Measurements from ENCODE around the gene PLEKHB1. TPM values are rescaled to one million over a fixed set of nuclear protein-coding genes. Genes with fewer than 3 reads are reported as not detected.

PLEKHB1 gene
- total RNA-seq, 1 experiment from 2014 or later: 37.1 TPM

GRCh38 chr11:73710964-73711363, 64.6 kb downstream of the PLEKHB1 start:
- H3T11ph ChIP-seq (ENCODE audit: low read length): no peak overlapping the region
- no peak overlapping the region for H3K18ac ChIP-seq (ENCODE audit: insufficient read length, low read depth, low read length)
- H4K8ac ChIP-seq (replicated peaks; ENCODE audit: insufficient read length, low read depth, low read length): no peak overlapping the region
- H3K14ac ChIP-seq (ENCODE audit: insufficient read depth, low read length): no peak overlapping the region
- DNase-seq: no peak
- H3K27me3 ChIP-seq (ENCODE audit: insufficient read depth, low read length): no peaks in the 10 kb centered on the region
- no peaks in the 10 kb centered on the region for H3K4me1 Mint-ChIP-seq
- H2BK15ac ChIP-seq (ENCODE audit: low read depth, low read length): no peak overlapping the region
- no peak overlapping the region for H2BK12ac ChIP-seq (ENCODE audit: insufficient read length, low read depth, low read length)
- no peaks in the 10 kb centered on the region for H3K23me2 ChIP-seq (ENCODE audit: insufficient read length, low read depth, low read length, poor library complexity, severe bottlenecking)
- H3K79me2 ChIP-seq (ENCODE audit: insufficient read depth, low read length): no peaks in the 10 kb centered on the region
- H2AK5ac ChIP-seq (ENCODE audit: insufficient read length, low read length): no peak overlapping the region
- no peak overlapping the region for H3K56ac ChIP-seq (ENCODE audit: insufficient read length, low read depth, low read length)
- no peak for TF ChIP-seq CTCF (conservative IDR thresholded peaks at IDR 0.05)
- no peak overlapping the region for H3K9ac ChIP-seq (ENCODE audit: extremely low read depth, insufficient read length, low read length)
- no peak overlapping the region for H4K5ac ChIP-seq (ENCODE audit: insufficient read length, low read depth, low read length)
- no peak overlapping the region for H4K91ac ChIP-seq (ENCODE audit: insufficient read length, low read depth, low read length)
- no CpG with 5 or more reads among the region's 3 CpGs for WGBS (ENCODE audit: extremely low coverage, insufficient read length, low lambda C conversion rate)
- no peak overlapping the region for H3K27ac Mint-ChIP-seq
- no peak overlapping the region for H3K4ac ChIP-seq (ENCODE audit: low read depth, low read length)
- no peaks in the 10 kb centered on the region for H3K4me1 ChIP-seq (ENCODE audit: insufficient read depth, low read length)
- no peak overlapping the region for H2BK20ac ChIP-seq (ENCODE audit: low read depth, low read length, poor library complexity, severe bottlenecking)
- H2BK5ac ChIP-seq (ENCODE audit: insufficient read length, low read length): no peak overlapping the region
- H3K4me3 Mint-ChIP-seq: no peak overlapping the region
- H2AFZ ChIP-seq (ENCODE audit: low read length): no peak overlapping the region
- H2BK120ac ChIP-seq (ENCODE audit: low read depth, low read length, poor library complexity, severe bottlenecking): no peak overlapping the region
- no peak overlapping the region for H3K27ac ChIP-seq (ENCODE audit: insufficient read length, low read depth, low read length)
- H3K27me3 Mint-ChIP-seq (ENCODE audit: low read depth): no peaks in the 10 kb centered on the region
- H3K9me3 Mint-ChIP-seq: no peaks in the 10 kb centered on the region
- no peak overlapping the region for H3K23ac ChIP-seq (ENCODE audit: insufficient read length, low read depth, low read length)
- H3K36me3 Mint-ChIP-seq (ENCODE audit: insufficient read depth in 1 of 3, low read depth in 3 of 3): peaks cover 5 to 39% (median 19%) of the 10 kb centered on the region in 3 experiments; a peak in 6 of 7 replicates
- H4K20me1 ChIP-seq (ENCODE audit: control insufficient read depth, insufficient read depth, insufficient read length): no peaks in the 10 kb centered on the region
- no peaks in the 10 kb centered on the region for H3K9me3 ChIP-seq (ENCODE audit: control insufficient read depth, low read depth, low read length)
- H3K79me1 ChIP-seq (ENCODE audit: insufficient read depth, low read depth, low read length, poor library complexity, severe bottlenecking): no peaks in the 10 kb centered on the region
- H3K4me2 ChIP-seq (ENCODE audit: insufficient read depth, insufficient read length, low read length): no peak overlapping the region

Other genes with a start within 250 kb of the PLEKHB1 start
- gene FAM168A, start 48.5 kb upstream of the PLEKHB1 start, total RNA-seq (2021): 21.1 and 21.8 TPM in 2 replicates
- gene RAB6A, start 114.5 kb downstream of the PLEKHB1 start, total RNA-seq (2021): 72.8 and 74.4 TPM in 2 replicates
- gene MRPL48, start 141.3 kb downstream of the PLEKHB1 start, total RNA-seq (2021): 35.7 and 36.4 TPM in 2 replicates
- gene COA4, start 230.3 kb downstream of the PLEKHB1 start, total RNA-seq (2021): 115 and 116 TPM in 2 replicates
- 22.5 and 24.3 TPM in 2 replicates for gene PAAF1, start 230.4 kb downstream of the PLEKHB1 start, total RNA-seq (2021)

Data from H9 (cell line).